Right lobe of liver (tissue), 6 donors: ENCODE data around the gene MLLT1. TPM values are rescaled to one million over a fixed set of nuclear protein-coding genes. Genes with fewer than 3 reads are reported as not detected.
A peak's percentile ranks its signal among the peaks of the same experiment; 100 is the strongest.

ENCODE experiments used
- ATAC-seq, 4 donors: fragments of 200-7000 bp; cut with Tn5 transposase; one replicate each; pipeline ENCODE4 v1.9.1; 2020; ENCODE audit warnings: mild to moderate bottlenecking in 4 of 4, moderate library complexity in 4 of 4
- DNase-seq, 3 donors: peaks; one replicate each; pipeline ENCODE4 v3.0.0-alpha.2; 2020
- H3K27ac ChIP-seq, 3 donors: fragments of 200-600 bp; one replicate each; pipeline ENCODE4 v1.8.0; 2022
- H3K27me3 ChIP-seq, 2 donors: fragments of 200-600 bp; one replicate each; pipeline ENCODE4 v1.8.0; 2022
- H3K36me3 ChIP-seq, 4 donors: fragments of 200-600 bp; sonication (generic) in 1 of 4; one replicate each; pipeline versions ENCODE4 v1.5.1 to v1.8.0; 2017 to 2022; ENCODE audit warnings: control low read depth in 1 of 4
- H3K4me1 ChIP-seq, 4 donors: fragments of 200-600 bp; sonication (generic) in 1 of 4; one replicate each; pipeline versions ENCODE4 v1.5.1 to v1.8.0; 2017 to 2022; ENCODE audit warnings: control low read depth in 1 of 4
- H3K4me3 ChIP-seq, 3 donors: fragments of 200-600 bp; one replicate each; pipeline ENCODE4 v1.8.0; 2022
- H3K9me3 ChIP-seq, 4 donors: fragments of 200-600 bp; sonication (generic) in 1 of 4; one replicate each; pipeline versions ENCODE4 v1.5.1 to v1.8.0; 2017 to 2022; ENCODE audit warnings: control low read depth in 1 of 4
- CTCF ChIP-seq, 4 donors: fragments of 200-600 bp in 3 of 4; fragments of 450-650 bp in 1 of 4; IDR thresholded peaks; one replicate each; pipeline versions ENCODE4 v1.5.1 to v1.8.0; 2016 to 2022; ENCODE audit warnings: antibody characterized with exemption in 4 of 4, mild to moderate bottlenecking in 2 of 4
- POLR2A ChIP-seq: fragments of 450-650 bp; IDR thresholded peaks from one replicate; pipeline ENCODE4 v1.6.1; 2017; ENCODE audit warnings: antibody characterized with exemption, mild to moderate bottlenecking
- WGBS: methylation state at CpG from one replicate; pipeline ENCODE4 v1.1.6; 2018; ENCODE audit warnings: low coverage, low lambda C conversion rate; ENCODE audit not compliant: insufficient coverage; ENCODE audit errors: missing lambda C conversion rate; 5-methylcytosine and 5-hydroxymethylcytosine counted together
- intact Hi-C, 2 donors: fragments of 100-400 bp; cut with DNase I; formaldehyde crosslinking; loops; one replicate each; pipeline versions ENCODE4 v1.11.2 to v1.14.1; 2022
- total RNA-seq, 6 experiments: library from RNA; depleted of rRNA in 2 of 6; stranded (reverse); fragments of >200 nt in 2 of 6; fragmentation: NEBNext Ultra II Directional in 3 of 6; extraction: Animal tissue kit (Norgen Biotek cat#: 25700) in 3 of 6; gene quantifications; one replicate each; pipeline versions ENCODE4 v1.1.0 to v1.2.4, GENCODE V29; 2016 to 2023
- donor health status: DM: no; HTN: yes; CAD: no.
- donor health status: DM: no; HTN: no; CAD: no.
- donor health status: DM: no; HTN: no; CAD: no.
- donor health status: DM: no; HTN: yes; CAD: no.
- donor health status: DM: no; HTN: yes; CAD: no.

The MLLT1 gene
- total RNA-seq, 6 experiments from 2014 or later = 11.3 to 24.3 (median 15.3) TPM

GRCh38 chr19:6204866-6205723, 74.7 kb downstream of the MLLT1 start:
- no peak for TF ChIP-seq CTCF (IDR thresholded peaks at IDR 0.05)
- Histone ChIP-seq H3K4me1 (no peaks in the 10 kb centered on the region), H3K27ac (no peak overlapping the region), H3K36me3 (no peaks in the 10 kb centered on the region), H3K4me3 (no peak overlapping the region), H3K27me3 (no peaks in the 10 kb centered on the region), H3K9me3 (no peaks in the 10 kb centered on the region)
- intact Hi-C loops = no loop called here
- 76% methylated on average over 8 of the region's 19 CpGs for whole genome bisulfite sequencing
- DNase-seq = peak in 1 of 3 donors; percentile 29
- peak in 1 of 4 donors; percentile 27 for ATAC-seq

- no peak overlapping the region for H3K27ac ChIP-seq
- no peak for ATAC-seq
Observed at GRCh38 chr19:6204212-6204611, 75.6 kb downstream of the MLLT1 start.

GRCh38 chr19:6199240-6199994, 80.4 kb downstream of the MLLT1 start:
- peak overlapping the region; percentile 22 to 64 (median 28) for H3K27ac ChIP-seq
- peak; percentile 12 for TF ChIP-seq POLR2A
- TF ChIP-seq CTCF (IDR thresholded peaks at IDR 0.05) = peak in 2 of 4 donors; percentile 18 to 45
- peak; percentile 91 to 97 (median 93) for ATAC-seq
- no peaks in the 10 kb centered on the region for H3K36me3 ChIP-seq
- H3K4me3 ChIP-seq = peak overlapping the region; percentile 59 to 81 (median 61)
- DNase-seq = peak; percentile 99
- H3K4me1 ChIP-seq = peaks cover 0 to 8% (median 0%) of the 10 kb centered on the region in 4 donors
- no peaks in the 10 kb centered on the region for H3K27me3 ChIP-seq
- intact Hi-C loops = no loop called here
- WGBS = under 1% methylated on average over 41 of the region's 68 CpGs
- H3K9me3 ChIP-seq = no peaks in the 10 kb centered on the region

More at GRCh38 chr19:6204212-6204611, 75.6 kb downstream of the MLLT1 start:
- H3K9me3 ChIP-seq = no peaks in the 10 kb centered on the region
- DNase-seq = no peak
- H3K4me1 ChIP-seq = no peaks in the 10 kb centered on the region
- no peaks in the 10 kb centered on the region for H3K36me3 ChIP-seq
- 32% methylated on average over 6 of the region's 6 CpGs for WGBS
- intact Hi-C loops = no loop called here
- no peaks in the 10 kb centered on the region for H3K27me3 ChIP-seq
- TF ChIP-seq CTCF (IDR thresholded peaks at IDR 0.05) (no peak), POLR2A (no peak)
- H3K4me3 ChIP-seq = no peak overlapping the region

- no peak for TF ChIP-seq CTCF (IDR thresholded peaks at IDR 0.05)
- no peak for TF ChIP-seq POLR2A
- Histone ChIP-seq H3K4me1 (peaks cover 0 to 8% (median 0%) of the 10 kb centered on the region in 4 donors), H3K27ac (no peak overlapping the region), H3K36me3 (no peaks in the 10 kb centered on the region), H3K4me3 (peak overlapping the region; percentile 59 to 81 (median 61)), H3K9me3 (no peaks in the 10 kb centered on the region), H3K27me3 (no peaks in the 10 kb centered on the region)
- DNase-seq = no peak
- intact Hi-C loops = no loop called here
- ATAC-seq = no peak
- 24% methylated on average over 8 of the region's 8 CpGs for WGBS
Observed at GRCh38 chr19:6198896-6199239, 80.9 kb downstream of the MLLT1 start.
